NCI-H2196 treated with DMSO at 0.1 percent for 48 hours (cell line): ENCODE measurements around the gene UGT2B15.
"Not testable (repeated sequence)": the region's sequence is repeated elsewhere in the genome, so short reads cannot be mapped to it uniquely, and the experiment has no call there.

Experiments used
- DNase-seq: peaks from one replicate; lab custom pipeline; 2025; ENCODE audit not compliant: unreplicated experiment; lab: John Stamatoyannopoulos, UW

Gene UGT2B15

DNA sequence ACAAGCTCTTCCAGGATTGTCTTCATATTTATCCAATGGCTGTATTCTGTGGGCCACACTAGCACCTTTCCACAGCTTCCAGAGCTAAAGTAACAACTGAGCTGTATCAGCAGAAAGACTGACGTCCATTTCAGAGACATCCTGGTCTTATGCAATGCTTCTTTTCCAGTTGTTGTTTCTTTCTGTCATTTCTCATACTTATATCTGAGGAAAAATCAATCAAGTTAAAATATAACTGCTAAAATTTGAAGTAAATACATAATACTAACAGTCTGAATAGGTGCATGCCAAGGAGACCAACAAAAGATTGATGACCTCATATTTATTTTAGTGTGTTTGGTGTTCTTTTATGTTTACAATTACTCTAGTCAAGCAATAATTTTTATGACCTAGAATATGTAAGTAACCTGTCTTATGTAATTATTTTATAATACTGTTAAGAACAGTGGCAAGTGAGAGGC lies at the start of gene UGT2B15:
TSS of gene UGT2B15 (minus strand) at position 174 of the 461 bp plus-strand sequence. CDS start at position 140, 34 bp downstream.
- not testable (repeated sequence) for DNase-seq

DNA sequence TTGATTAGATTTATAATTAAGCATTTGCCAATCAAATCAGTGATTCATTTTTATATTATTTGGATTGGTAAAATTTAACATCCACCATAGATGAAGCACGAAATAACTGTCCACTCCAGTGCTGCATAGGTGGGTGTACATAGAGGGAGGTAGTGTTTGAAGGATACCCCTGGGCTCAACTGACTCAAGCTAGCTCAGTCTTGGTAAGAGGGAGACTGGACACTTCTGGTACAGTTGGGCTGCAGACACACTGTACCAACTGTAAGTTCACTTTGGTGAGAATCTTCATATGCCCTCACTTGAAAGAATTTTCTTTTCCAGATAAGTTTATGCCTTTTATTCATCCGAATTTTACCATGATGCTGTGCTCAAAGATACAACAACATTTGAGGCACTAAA lies 48.6 kb upstream of the UGT2B15 start:
- DNase-seq: no peak

- DNase-seq: no peak
Observed at GRCh38 chr4:68718447-68719074, 48.1 kb upstream of the UGT2B15 start.

DNA sequence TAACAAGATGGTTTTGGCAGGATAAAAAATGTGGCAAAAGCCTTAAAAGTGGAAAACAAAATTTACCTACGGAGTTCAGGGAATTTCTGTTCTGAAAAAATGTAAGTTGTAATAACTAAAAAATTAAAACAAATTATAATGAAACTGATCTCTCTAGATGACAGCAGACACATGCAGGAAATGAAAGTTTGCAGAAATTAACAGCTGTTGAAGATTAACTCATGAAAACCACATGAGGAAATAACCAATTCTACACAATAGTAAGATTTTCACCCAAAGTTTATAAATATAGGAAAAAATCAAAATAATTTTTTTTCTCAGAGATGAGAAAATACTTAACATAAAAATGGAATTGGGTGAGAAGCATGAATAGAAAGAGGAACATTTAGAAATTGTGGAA lies 47.5 kb upstream of the UGT2B15 start:
- DNase-seq: no peak

GRCh38 chr4:68714400-68714799 lies 43.9 kb upstream of the UGT2B15 start:
- DNase-seq: no peak

DNA sequence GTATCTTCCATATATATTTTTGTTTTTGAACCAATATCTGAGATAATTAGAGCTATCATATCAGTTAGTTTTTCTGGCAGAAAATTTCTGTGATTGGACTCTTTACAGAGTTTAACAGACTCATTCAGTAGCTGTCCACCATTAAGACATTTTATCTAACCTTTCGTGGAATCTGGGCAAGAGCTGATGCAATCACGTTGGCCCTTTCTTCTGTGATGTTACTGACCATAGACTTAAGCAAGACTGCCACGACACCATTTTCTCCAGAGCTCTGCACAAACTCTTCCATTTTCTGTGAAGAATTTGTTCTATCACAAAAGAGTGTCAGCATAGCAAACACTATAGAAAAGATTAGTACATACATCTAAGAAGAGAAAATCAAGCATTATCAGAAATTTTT lies 41.8 kb upstream of the UGT2B15 start:
- no peak for DNase-seq

DNA sequence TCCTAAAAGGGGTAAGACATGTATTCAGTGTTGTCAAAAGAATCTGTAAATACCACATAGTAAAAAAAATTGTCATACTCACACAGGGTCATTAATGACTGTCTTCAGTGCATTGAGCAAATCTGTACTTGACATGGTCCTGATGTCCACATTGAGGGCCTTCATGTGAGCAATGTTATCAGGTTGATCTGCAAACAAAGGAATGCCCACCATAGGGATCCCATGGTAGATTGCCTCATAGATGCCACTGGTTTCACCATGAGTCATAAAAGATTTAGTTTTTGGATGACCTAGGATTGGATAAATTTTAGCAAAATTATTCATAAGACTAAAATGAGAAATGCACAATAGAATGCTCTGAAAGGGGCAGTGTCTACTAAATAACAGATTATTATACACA lies 38.1 kb upstream of the UGT2B15 start:
- no peak for DNase-seq

GRCh38 chr4:68703168-68703567 lies 32.7 kb upstream of the UGT2B15 start:
- DNase-seq: not testable (repeated sequence)

- DNase-seq: no peak
Observed at GRCh38 chr4:68700152-68700551, 29.7 kb upstream of the UGT2B15 start.

DNA sequence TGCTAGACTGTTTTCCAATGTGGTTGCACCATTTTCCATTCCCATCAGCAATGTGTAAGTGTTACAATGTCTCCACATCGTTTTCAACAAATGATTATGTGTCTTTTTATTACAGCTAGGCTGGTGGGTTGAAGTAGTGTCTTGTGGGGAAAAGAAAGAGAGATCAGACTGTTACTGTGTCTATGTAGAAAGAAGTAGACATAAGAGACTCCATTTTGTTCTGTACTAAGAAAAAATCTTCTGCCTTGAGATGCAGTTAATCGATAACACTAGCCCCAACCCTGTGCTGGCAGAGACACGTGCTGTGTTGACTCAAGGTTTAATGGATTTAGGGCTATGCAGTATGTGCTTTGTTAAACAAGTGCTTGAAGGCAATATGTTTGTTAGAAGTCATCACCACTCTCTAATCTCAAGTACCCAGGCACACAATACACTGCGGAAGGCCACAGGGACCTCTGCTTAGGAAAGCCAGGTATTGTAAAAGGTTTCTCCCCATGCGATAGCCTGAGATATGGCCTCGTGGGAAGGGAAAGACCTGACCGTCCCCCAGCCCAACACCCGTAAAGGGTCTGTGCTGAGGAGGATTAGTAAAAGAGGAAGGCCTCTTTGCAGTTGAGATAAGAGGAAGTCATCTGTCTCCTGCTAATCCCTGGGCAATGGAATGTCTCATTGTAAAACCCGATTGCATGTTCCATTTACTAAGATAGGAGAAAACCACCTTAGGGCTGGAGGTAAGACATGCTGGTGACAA lies 23.0 kb upstream of the UGT2B15 start:
- no peak for DNase-seq

DNA sequence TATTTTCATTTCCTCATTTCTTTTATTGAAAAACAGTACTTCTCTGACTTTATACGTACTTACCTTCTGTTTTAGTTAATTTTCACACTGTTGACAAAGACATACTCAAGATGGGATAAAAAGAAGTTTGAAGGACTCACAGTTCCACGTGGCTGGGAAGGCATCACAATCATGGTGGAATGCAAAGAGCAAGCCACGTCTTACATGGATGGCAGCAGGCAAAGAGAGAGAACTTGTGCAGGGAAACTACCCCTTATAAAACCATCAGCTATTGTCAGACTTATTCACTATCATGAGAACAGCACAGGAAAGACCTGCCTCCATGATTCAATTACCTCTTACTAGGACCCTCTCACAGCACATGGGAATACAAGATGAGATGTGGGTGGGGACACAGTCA lies 20.7 kb upstream of the UGT2B15 start:
- DNase-seq: no peak

DNA sequence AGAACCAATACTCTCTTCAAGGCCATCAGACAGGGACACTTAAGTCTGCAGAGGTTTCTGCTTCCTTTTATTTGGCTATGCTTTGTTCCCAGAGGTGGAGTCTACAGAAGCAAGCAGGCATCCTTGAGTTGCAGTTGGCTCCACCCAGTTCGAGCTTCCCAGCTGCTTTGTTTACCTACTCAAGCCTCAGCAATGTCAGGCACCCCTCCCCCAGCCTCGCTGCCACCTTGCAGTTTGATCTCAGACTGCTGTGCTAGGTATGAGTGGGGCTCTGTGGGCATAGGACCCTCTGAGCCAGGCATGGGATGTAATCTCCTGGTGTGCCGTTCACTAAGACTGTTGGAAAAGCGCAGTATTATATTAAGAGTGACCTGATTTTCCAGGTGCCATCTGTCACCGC lies 12.6 kb upstream of the UGT2B15 start:
- DNase-seq: no peak

DNA sequence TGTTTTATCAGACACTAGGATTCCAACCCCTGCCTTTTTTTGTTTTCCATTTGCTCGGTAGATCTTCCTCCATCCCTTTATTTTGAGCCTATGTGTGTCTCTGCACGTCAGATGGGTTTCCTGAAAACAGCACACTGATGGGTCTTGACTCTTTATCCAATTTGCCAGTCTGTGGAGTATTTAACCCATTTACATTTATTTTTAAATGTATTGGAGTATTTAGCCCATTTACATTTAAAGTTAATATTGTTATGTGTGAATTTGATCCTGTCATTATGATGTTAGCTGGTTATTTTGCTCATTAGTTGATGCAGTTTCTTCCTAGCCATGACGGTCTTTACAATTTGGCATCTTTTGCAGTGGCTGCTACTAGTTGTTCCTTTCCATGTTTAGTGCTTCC lies 10.8 kb upstream of the UGT2B15 start:
- not testable (repeated sequence) for DNase-seq

DNA sequence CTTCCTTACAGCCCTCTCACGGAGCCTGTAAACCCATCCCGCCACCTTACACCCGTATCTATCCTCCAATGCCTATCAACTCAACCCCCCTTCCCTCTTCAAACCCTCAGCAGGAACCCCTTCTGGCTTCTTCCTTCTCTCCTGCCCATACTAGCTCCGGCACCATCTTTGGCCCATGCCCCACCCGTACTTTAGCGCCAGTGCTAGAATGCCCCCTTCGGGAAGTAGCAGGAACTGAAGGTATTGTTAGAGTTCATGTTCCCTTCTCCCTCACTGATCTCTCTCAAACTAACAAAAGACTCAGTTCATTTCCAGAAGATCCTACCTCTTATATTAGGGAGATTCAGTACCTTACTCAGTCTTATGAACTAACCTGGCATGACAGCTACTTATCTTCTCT lies 2.7 kb upstream of the UGT2B15 start:
- no peak for DNase-seq

DNA sequence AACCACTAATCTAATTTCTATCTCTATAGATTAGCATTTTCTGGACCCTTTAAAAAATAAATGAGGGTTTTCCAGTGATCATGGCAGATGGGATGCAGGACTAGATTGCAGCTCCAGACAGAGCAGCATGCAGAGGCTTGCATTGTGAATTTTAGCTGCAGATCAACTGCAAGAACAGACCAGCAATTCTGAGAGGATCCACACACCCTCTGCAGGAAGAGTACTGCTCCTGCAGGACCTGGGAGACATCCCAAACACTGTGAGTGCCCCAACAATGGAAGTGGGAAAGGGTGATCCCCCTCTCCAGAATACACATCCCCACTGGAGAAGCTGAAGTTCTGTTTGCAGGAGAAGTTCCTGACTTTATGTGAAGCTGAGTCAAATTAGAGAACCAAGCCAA lies 765 bp upstream of the UGT2B15 start:
- not testable (repeated sequence) for DNase-seq

DNA sequence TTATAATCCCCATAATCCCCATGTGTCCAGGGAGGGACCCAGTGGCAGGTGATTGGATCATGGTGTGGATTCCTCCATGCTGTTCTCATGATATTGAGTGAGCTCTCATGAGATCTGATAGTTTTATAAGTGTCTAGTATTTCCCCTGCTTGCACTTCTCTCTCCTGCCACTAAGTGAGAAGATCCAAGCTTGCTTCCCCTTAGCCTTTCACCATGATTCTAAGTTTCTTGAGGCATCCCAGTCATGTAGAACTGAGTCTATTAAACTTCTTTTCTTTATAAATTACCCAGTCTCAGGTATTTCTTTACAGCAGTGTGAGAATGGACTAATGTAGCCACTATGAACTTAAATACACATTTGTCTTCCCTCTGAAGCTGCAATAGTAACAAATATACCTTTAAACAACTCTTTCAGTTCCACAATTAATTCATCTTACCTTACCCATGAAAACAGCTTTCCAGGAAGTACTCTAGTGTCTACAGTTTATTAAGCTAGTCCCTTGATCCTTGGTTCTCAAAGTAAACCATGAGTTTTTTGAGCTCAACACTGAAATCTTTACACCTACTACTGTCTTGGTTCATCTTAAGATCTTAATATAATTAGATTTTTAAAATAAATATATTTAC lies 1.8 kb downstream of the UGT2B15 start:
- DNase-seq: not testable (repeated sequence)

DNA sequence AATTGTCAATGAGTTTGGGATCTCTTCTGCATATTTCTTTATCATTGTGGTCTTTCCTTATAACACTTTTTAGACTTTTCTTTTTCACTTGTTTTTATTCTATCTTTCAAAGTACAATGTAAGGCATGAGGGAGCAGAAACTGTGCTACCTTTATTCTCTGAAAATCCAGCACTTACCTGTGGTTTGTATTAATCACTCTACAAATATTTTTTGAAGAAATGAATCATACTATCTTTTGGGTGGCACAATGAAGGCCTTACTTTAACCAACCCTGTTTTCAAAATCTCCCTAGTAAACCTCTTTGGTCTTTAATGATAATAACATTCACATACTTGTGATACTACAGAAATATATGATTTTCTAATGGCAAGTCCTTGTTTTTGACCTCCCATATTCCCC lies 2.9 kb downstream of the UGT2B15 start:
- DNase-seq: not testable (repeated sequence)

- DNase-seq: not testable (repeated sequence)
Observed at GRCh38 chr4:68664721-68665120, 5.7 kb downstream of the UGT2B15 start.

DNA sequence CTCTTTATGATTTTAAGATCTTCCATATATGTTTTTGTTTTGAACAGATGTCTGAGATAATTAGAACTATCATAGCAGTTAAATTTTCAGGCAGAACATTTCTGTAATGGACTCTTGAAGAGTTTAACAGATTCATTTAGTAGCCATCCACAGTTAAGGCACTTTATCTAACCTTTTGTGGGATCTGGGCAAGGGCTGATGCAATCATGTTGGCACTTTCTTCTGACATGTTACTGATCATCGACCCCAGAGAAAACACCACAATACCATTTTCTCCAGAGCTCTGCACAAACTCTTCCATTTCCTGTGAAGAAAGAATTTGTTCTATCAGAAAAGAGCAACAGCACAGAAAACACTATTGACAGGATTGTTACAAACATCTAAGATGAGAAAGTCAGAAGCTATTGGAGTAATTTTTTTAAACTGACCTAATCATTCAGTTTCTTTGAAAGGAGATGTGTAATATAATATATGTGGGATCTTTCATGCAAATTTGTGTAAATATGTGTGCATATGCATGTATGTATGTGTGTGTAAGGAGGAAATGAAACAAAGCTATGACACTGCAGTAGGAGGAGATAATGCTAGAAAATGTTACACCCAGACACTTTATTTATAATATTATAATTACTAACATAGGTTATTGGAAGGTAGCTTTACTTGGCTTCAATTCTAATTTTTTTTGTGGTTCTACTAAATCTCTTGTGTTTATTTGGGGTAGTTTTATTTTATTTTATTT lies 7.4 kb downstream of the UGT2B15 start:
- DNase-seq: not testable (repeated sequence)

- DNase-seq: no peak
Observed at GRCh38 chr4:68658672-68659071, 11.8 kb downstream of the UGT2B15 start.

DNA sequence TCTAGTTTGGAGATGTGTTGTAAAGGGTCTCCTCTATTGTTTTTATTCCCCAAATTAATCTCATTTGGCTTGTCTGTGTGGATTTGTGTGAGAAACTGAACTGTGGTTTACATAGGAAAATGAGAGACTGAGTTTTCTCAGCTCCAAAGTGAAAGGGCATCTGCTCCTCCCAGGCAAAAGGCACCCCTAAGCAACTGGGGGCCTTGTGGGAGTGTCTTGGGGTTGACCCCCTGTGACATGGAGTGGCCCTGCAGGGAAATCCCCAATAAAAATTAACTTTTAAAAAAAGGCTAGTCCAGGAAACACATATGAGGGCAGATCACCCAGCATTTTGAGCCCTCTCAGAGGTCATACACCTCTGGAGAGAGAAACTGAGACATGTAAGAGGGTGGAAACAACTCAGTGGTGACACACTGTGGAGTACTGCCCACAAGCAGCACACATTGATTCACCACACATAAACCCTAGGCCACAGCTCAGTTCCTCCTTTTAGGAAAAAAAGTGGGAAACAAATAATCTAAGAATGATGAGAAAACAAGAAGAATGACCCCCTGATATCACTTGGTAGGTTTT lies 13.3 kb downstream of the UGT2B15 start:
- DNase-seq: not testable (repeated sequence)
